Inflammatory macrophage (primary cell): Measurements from ENCODE around the gene VWA5A.

Experiments
- DNase-seq, 2 donors: peaks; one replicate each; pipeline ENCODE4 v3.0.0-alpha.2; 2020 to 2022
- total RNA-seq, 18 experiments: gene quantifications; one replicate each; lab custom pipeline; 2026; ENCODE audit warnings: mixed read lengths in 6 of 18, inconsistent platforms in 2 of 18; lab: John Stamatoyannopoulos, UW

The VWA5A gene
- total RNA-seq = 34.8 to 187 (median 84.2) reads per million in 18 experiments

DNA sequence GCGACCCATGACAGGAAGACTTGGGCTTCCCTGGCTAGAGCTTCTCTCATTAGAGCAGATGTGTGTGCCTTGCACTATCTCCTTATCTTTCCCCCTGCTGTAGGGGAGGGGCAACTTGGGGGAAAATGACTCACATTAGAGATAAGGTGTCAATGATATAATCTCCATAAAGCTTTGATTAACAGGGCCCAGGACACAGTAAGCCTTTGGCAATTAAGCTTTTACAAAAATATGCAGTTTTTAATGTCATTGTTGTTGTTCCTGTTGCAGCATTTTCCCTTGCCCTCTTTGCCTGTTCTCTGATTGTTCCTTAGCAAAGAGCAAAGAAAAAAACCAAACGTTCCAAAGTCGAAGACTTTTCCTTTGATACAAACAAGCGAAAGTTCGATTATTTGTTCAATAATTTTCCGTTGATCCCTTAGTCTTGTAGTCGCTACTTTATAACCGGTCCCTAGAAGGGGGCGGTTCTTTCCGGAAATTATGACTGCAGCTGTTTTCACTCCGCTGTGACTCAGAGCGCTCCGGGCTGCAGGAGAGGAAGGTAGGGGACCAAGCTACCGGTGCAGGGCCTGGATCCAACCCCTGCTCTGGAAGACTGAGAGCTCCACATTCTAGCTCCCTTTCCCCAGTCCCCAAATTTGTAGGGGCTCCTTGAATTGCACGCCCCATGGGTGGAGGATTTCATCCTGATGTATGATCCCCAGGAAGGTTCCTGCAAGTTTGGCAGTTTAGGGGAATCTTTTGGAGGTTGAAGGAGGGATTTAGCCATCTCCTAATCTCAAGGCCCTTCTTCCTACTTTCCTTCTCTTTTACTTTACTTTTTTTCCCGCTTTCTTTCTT is at the start of gene VWA5A:
Gene VWA5A, plus strand, starts transcription at position 509 of the 840 bp plus-strand sequence. CDS start 2,062 bp downstream, outside the sequence.
- DNase-seq = peak; percentile 82 to 87

GRCh38 chr11:124068601-124069110 is 46.6 kb upstream of the VWA5A start:
- peak in 1 of 2 donors; percentile 54 for DNase-seq

- DNase-seq = peak; percentile 73 to 84
Observed at GRCh38 chr11:124069429-124070401, 45.5 kb upstream of the VWA5A start.

DNA sequence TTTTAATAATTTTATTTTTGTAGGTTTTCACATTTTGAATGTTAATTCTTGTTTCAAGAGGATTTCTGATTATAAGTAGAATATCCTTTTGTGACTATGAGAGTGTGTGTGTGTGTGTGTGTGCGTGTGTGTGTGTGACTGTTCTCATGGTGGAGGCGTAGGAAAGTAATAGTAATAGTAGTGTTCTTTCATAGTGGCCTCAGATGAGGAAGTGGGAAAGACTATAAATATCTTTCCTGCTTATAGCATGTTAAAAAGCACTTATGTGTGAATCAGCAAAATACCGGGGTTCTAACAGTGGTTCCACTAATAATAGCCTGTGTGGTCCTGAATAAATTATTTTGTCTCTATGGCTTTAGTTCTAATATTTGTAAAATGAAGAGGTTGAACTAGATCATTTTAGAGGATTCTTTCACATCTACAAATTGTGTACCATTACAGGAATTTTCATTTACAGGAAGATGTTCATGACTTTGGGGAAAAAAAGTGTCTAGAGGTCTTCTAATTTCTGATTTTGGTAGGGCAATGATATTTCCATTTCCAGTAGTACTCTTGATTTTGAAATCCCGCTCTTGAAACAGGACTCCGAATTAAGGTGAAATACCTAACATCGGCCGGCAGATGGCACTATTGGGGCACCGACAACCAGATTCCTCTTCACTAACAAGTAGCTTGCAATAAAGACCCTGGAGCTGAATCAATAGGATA is 44.2 kb upstream of the VWA5A start:
- peak; percentile 84 for DNase-seq

- DNase-seq = no peak
Observed at GRCh38 chr11:124071623-124071948, 43.7 kb upstream of the VWA5A start.

GRCh38 chr11:124072147-124072546 is 43.1 kb upstream of the VWA5A start:
- no peak for DNase-seq

DNA sequence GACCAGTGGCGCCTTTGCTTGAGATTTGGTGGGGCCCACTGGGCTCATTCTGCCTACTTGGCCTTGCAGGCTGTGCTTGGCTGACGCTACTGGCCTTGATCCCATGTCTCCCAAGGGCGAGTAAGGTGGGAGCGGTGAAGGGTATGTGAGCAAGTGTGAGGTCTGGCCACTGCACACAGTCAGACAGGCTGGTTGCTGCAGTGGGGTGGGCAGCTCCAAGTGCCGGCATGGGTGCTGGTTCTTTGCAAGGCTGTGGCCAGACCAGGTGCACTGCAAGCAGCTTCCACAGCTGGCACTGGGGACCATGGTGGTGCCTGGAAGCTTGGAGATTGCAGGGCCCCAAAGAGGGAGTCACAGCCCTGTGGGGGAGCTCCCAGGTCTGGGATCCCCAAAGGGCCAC is 40.7 kb upstream of the VWA5A start:
- DNase-seq = no peak

DNA sequence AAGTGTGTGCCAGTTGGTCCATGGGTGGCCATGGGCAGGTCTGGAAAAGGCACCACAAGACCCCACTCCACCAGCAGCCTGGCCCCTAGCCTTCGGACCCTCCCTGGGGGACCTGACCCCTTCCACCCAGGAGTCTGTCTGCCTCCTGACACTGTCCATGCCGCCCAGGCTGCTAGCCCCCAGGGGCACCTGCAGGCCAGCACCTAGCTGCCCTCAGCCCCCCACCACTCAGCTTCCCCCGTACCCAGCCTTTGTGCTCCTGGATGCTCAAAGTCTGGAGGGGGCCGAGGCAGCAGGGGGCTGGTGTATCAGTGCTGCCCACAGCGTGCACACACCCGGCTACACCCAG is 39.8 kb upstream of the VWA5A start:
- no peak for DNase-seq

DNA sequence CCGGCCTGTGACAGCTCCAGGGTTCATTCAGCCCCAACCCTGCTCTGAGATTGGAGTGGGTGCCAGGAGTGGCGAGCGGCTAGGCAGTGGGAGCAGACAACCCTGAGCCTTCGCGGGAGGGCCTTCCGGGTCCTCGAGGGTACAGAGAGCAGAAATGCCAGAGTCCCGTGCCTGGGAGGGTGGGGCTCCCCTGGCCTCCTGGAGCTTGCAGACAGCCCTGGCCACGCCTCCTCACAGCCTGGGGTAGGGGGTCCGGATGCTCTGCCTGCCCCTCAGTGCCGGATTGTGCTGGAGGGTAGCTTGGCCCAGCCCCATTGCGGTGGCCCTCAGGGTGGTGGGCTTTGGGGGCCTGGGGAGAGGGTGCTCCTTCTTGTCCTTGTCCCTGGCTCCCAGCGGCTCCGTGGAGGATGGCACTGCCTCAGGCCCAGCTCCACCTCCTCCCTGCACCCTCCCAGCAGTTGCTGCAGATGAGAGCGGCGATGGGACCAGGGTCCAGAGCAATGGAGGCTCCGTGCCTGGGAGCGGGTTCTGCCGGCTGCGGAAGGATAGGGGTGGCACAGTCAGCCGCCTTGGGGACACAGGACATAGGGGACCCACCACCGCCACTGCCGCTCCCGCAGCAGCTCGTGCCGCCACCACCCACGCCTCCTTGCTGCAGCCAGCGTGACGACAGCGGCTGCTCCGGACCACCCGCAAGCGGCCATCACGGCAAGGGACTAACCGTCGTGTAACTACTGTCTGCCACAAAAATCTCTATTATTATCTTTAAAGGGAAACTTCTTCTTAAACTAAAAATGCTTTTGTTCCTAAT is 39.2 kb upstream of the VWA5A start:
- DNase-seq = peak; percentile 26 to 40

DNA sequence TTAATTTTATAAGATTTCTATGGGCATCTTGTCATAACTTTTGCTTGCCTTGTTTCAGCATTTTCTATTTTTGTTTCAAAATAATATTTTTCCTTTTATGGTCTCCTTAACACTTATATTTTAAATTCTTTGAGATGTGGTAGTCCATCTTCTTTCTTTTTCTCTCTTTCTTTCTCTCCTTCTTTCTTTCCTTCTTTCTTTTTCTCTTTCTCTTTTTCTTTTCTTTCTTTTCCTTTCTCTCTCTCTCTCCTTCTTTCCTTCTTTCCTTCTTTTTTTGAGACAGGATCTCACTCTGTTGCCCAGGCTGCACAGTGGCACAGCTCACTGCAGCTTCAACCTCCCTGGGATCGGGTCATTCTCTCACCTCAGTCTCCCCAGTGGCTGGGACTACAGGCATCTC is 38.0 kb upstream of the VWA5A start:
- DNase-seq = no peak

- DNase-seq = no peak
Observed at GRCh38 chr11:124078591-124078990, 36.7 kb upstream of the VWA5A start.

DNA sequence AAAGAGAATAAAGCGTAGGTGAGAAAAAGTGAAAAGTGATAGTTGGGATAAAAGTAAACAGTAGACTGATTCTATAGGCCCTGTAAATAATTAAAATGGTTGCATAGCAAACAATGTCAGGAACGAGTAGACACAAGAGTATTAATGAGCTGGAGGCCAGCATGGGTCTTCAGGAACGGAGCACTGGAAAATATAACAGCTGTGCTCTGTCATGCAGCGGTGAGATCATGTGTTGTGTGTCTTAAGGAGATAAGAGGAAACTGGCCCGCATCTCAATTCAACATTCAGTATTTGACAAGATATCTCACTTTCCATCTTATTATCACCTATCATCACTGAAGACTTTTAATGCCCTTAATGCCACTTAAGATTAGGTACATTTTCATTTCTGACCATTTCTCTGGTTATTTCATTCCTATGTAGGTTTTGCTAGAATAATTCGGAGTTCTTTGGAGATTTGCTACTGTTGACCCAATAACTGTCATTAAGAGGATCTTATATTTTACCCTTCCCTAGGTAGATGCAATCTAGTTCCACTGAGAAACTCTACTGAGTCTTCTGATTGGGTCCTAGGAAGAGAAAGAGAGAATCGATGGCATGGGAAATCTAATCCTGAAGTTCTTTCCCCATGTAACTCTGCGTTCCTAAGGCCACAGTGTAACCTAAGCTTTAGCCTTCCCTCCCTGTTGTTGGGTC is 35.5 kb upstream of the VWA5A start:
- DNase-seq = no peak

GRCh38 chr11:124080327-124081001 is 34.8 kb upstream of the VWA5A start:
- peak in 1 of 2 donors; percentile 30 for DNase-seq

- DNase-seq = no peak
Observed at GRCh38 chr11:124081483-124081882, 33.8 kb upstream of the VWA5A start.

- no peak for DNase-seq
Observed at GRCh38 chr11:124082371-124082770, 32.9 kb upstream of the VWA5A start.

DNA sequence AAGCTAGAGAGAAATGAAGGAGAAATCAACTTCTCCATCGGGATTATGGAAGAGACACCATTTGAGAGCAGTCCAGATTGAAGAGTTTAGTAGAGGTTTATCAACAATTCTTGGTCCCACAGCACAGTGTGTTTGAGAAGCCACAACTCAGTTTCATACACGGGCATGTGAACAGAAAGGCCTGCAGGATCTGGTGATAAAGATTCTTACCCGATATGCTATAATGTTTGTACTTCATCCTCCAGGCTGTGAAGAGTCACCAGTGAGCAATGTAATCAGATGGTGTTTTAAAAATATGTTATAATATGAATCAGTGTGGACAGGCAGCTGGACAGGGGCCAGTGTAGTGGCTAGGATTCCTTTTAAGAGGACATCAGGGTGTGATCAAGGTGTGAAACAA is 29.7 kb upstream of the VWA5A start:
- no peak for DNase-seq

- DNase-seq = no peak
Observed at GRCh38 chr11:124085997-124086846, 29.0 kb upstream of the VWA5A start.

DNA sequence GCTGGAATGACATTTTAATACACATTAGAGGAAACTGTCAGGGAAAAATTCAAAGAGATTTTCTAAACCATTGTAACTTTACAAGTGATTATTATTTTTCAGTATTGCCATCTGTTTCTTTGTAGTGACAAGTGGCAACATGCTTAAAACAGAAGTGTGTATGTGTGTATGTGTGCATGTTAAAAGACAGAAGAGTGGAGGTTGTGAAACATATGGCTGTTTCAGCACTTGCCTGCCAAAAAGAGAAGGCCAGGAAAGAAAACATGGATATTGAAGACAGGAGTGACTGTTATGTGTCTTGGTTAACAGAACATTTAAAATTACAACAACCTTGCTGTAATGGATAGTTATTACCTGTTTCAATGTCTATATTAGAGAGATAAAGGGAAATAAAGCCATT is 24.3 kb upstream of the VWA5A start:
- no peak for DNase-seq

GRCh38 chr11:124093330-124093729 is 21.9 kb upstream of the VWA5A start:
- DNase-seq = no peak

- no peak for DNase-seq
Observed at GRCh38 chr11:124094731-124095130, 20.5 kb upstream of the VWA5A start.
